OCI-M1 (cell line): ENCODE data around the gene DNAH8.

ENCODE experiments used
- DNase-seq: peaks from one replicate; lab custom pipeline; 2025; lab: John Stamatoyannopoulos, UW

The DNAH8 gene

DNA sequence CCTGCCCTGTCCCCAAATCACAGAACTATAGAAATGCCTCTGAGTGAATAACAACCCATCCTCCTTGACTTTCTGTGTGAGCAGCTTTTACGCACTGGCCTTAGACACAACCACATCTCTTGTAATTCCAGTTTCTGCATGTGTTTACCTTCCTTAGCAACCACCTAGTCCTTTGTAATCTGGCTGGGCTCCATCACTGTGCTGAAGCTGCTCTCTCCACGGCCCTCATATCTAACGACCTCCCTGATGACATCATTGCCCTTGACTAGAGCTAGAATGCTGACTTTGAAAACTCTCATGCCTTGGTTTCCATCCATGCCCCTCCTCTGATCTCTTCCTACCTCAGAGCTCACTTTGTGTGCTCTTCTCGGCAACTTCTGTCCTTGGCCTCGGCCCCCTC is 303.0 kb downstream of the DNAH8 start:
- no peak for DNase-seq

DNA sequence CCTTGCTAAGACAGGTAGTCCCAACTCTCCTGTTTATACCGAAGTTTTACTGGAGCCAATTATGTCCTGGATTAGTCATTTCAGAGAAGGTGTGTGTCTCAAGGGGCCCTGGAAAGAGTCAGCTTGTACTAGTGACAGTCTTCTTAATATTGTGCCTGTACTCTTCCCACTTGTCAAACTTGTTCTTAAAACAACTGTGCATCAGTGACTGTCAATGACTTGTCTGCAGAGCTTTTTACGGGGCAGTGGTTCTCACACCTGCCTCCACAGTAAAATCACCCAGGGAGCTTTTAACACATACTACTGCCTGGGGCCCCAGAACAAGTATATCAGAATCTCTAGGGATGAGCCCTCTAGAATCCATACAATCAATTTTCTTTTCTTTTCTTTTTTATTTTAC is 305.0 kb downstream of the DNAH8 start:
- DNase-seq, result no peak

DNA sequence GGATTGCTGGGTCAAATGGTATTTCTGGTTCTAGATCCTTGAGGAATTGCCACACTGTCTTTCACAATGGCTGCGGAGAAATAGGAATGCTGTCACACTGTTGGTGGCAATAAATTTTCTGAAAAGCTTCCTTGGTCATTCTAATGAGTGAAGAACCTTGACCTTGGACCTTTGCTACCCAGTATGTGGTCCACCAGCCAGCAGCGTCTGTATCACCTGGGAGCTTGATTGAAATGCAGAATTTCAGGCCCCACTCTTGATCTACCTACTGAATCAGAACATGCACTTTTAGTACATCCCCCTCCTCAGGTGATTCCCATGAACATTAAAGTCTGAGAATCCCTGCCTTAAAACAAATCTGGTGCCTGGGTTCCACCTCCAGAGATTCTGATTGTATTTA is 305.9 kb downstream of the DNAH8 start:
- DNase-seq, result no peak

DNA sequence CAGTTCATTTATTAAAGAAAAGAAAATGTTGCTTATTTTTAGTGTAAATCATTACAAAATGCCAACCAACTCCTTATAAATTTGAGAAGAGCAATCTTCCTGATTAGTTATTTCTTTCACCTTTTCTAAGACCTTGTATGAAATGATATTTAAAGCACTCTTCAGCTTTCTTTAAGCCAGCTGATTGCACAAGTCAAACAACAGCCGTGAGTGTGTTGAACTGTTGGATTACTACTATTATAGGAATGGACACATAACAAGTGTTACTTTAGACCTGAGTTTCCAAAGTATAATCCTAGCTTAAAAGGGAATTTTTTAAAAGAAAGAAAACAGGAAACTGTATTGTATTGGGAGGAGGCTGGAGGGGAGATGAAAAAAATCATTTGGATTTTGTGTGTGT is 306.7 kb downstream of the DNAH8 start:
- DNase-seq, result no peak

DNA sequence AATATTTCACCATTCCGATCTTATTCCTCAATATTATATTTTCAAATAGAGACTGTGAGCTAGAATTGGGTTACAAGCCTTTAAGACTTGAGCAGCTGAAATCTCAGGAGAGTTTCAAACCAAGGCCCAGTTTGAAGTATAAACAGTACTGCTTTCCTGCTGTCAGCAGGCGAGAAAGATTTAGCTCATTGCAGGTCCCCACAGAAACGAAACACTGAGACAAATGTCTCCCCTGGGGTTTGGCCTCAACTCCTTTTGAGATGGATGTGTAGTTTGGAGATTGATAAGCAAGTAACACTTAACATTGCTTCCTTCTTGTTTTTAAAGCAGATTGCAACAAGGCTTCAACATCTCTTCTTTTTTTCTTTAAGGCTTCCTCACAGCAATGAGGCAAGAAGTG is 311.1 kb downstream of the DNAH8 start:
- no peak for DNase-seq

DNA sequence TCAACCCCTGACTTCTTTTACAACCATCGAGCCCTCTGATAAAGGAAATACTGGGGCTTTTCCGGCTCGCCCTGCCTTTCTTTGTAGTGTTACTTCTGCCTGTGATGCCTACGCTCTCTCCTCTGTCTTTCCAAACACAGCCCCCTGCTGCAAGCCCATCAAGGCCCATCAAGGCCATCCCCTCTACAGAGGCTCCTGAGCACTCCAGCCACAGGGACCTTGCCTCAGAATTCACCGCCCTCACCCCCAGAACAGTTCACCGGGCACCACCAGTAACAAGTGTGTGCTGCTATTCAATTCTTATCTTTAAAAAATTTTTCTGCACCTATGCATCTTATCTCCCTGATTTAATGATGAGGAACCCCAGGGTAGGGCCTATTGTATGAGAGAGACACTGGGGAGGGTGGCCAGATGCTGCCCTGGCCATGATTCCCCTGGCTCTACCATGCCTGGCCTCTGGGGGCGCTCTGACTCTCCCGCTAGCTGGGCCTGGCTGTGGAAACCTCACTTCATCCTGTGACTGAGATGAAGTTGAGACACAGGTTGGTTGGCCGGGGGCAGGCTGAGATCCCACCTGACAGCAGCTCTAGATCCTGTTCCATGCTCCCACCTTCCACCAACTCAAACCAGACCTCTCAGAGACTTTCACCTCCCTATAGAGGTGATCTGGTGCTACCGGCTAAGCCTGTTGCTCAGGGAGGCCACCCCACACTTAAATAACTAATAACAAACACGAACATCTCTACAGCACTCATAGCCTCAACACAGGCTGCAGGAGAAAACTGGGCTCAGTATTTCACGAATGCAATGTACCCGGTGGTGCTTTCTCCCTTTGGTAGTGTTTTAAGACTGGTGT is 314.3 kb downstream of the DNAH8 start:
- peak; percentile 67 for DNase-seq

DNA sequence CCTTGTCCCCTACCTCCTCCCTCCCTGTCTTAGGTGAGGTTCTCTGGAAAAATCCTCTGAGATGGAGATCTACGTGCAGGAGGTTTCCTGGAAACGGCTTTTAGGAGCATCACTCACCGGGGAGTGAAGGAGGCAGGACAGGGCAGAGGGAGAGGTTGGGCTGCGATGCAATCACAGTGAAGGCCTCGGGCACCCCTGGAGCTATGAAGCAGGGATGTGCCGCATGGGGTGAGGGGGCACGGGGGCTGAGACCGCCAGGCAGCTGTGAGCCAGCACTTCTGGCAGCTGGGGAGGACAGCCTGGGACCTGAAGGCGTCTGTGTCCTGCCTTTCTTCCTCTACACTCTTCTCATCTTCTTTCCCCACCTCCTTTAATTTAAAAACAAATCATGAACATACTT is 320.6 kb downstream of the DNAH8 start:
- DNase-seq, result no peak

DNA sequence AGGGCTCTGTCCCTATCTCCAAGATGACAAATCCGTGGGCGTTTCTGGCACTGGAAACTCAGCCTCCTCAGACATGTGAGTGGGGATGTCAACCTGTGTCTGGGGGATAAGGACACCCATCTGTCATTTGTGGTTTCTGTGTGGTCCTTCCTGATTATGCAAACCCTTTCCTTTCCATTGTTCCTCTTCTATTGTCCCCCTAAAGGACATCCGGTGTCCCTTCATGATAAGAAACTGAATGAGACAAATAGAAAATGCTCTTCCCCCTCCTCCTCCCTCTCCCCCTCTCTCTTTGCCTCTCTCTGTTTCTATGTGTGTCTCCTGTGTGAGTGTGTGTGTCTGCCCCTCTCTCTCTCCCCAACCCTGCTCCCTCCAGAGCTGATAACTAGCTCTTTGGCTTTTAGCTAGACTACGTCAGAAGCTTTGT is 322.0 kb downstream of the DNAH8 start:
- DNase-seq, result peak; percentile 94

DNA sequence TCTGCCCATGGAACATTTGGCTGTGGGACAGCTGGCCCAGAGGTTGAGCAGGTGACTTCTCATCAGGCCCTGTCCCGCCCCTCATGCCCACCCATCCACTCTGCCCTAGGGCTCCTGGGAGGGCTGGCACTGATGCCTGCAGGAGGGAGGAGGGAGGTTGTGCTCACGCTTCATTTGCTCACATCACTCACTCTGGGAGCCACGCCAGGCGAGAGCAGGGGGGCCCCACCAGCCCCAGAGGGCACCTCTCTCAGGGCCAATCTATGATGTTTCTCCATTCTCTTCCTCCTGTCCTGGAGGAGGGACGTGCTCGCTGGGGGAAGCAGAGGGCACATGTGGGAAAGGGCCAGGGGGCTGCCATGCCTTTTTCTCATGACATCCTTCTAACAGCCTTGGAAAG is 322.6 kb downstream of the DNAH8 start:
- DNase-seq, result no peak

DNA sequence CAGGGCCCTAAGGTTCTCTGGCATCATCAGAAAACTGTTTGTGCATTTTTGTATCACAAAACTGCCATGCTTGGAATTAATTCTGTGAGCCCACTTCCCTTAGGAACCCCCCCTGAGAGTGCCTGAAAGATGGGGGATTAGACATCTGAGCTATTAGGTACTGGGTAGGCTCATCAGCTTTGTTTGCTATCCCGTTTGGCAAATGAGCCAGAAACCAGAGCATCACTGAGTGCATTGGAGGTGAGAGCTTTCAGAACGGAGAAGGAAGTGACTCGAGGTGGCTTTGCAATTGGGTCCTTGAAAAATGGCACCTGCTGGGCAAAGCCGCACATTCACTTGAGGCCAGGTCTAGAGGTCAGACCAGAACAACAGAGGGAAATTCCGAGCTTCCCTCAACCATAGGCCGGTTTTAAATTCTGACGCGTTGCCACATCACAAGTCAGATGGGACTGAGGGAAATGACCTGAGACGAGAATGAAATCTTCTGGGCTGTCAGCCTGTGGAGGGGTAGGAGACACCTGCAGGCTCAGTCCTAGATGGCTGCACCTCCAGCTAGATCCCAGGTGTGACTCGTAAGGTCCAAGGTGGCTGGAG is 325.1 kb downstream of the DNAH8 start:
- no peak for DNase-seq

DNA sequence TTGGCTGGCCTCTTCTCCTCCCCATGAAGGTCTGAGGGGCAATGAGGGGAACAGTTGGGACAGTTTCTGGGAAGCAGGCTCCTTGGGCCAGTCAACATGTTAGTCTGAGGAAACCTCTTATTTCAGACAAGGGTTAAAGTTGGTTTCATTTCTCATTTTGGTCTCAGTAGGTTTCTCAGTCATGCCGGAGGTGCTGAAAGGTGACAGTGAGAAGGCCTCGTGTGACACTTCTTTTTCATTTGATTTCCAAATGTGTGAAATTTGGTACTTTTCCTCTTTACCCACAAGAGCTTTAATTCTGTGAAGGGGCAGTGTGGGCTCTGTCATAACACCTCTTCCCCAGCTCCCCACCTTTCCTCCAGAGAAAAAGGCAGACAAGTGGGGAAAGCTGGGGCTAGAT is 326.0 kb downstream of the DNAH8 start:
- DNase-seq, result no peak

DNA sequence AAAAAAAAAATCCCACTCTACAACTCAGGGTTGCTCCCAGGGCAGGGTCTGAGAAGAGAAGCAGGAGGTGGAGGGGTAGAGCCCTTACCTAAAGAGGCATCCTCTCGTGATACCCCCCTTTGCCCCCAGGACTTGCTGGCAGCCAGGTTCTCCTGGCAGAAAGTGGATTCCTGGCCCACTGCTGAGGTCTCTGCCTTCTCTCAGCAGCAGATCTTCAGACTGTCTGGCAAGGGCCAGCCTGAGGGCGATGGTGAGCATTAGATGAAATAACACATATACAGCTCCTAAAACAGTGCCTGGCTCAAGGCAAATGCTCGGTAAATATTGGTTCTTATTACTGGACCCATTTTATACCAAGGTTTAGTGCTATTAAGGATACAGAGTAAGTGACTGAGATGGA is 328.7 kb downstream of the DNAH8 start:
- no peak for DNase-seq

DNA sequence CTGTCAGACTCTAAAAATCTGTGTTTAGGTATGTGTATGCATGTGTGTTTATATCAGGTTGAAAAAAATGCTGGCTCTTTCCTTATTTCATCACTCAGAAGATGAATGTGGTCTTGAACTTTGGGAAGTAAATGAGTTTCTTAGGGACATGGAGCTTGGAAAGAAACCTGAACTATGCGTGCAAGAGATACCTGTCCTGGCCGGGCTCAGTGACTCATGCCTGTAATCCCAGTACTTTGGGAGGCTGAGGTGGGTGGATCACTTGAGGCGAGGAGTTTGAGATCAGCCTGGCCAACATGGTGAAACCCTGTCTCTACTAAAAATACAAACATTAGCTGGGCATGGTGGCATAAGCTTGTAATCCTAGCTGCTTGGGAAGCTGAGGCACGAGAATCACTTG is 329.1 kb downstream of the DNAH8 start:
- DNase-seq, result no peak

DNA sequence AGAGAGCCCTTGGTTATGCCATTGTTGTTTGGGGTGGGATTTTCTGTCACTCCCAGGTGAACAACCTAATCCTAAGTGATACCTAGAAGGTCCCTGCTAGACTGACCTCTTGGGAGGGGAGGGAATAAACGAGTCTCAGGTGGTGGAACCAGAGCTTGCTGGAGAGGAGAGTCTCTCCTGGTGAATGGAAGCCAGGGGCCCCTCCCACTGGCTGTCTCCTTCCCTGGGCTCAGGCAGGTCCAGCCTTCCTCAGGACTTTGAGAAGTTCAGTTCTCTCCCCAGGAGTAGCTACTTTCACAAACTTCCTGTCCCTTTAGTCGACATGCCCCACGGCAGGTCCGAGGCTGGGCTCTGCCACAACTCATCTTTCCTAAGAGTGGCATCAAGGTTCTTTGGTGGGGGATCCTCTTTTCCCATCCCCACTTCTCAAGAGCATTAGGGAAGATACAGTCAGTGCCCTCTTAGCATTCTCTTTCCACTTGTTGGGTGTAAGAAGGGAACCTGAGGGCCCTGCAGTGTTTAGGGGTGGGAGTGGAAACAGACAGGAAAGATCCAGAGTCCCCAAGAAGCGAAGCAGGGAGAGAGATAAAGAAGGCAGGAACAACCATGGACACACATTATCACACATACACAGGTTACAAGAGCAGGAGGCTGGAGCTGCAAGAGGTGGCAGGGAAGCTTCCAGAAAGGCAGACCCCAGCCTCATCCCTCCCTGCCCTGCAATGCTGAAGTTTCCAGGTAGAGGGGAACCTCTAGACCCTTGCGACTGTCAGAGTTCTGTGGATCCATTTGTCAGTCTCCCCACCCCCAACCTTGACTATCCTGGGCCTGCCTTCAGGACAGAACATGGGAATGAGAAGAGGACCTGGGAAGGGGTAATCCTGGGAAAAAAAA is 332.6 kb downstream of the DNAH8 start:
- no peak for DNase-seq

DNA sequence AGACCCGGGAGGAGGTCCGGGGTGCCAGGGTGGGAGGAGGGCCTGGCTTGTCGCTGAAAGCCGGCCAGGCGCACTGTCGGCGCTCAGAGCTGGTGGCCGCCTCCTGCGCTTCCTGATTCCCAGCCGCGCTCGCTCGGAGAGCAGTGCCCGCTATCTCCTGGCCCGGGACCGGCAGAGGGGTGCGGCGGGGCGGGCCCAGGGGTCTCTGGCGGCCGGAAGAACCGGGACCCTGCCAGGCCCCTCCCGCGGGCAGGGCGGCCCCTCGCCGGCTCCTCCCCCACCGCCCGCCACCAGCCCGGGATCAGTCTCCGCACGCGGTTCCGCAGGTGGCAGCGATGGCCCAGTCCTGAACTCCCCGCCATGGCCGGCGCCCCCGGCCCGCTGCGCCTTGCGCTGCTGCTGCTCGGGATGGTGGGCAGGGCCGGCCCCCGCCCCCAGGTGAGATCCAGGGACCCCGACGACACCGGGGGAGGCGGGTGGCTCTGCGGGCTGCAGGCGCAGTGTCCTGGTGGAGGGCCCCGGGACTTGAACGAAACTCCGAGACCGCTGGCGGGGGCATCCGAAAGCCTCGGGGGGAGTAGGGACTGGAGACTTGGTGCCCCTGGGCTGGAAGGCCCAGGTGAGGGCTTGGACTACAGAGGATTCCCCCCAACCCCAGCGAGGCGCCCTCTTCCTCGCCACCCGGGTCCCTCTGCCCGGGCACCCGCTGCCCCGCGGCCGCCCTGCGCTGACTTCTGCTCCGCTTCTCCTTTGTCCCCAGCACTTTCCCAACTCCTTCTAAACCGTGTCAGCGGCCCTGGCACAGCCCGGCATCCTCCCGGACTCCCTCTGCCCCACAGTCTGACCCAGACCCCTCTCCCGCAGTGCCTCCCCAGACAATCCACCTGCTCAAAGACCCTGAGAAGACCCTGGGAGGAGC is 333.6 kb downstream of the DNAH8 start, which contains the start of gene GLP1R:
TSS of gene GLP1R (plus strand) at position 301 of the 919 bp plus-strand sequence. CDS start at position 361, 60 bp downstream.
- no peak for DNase-seq

DNA sequence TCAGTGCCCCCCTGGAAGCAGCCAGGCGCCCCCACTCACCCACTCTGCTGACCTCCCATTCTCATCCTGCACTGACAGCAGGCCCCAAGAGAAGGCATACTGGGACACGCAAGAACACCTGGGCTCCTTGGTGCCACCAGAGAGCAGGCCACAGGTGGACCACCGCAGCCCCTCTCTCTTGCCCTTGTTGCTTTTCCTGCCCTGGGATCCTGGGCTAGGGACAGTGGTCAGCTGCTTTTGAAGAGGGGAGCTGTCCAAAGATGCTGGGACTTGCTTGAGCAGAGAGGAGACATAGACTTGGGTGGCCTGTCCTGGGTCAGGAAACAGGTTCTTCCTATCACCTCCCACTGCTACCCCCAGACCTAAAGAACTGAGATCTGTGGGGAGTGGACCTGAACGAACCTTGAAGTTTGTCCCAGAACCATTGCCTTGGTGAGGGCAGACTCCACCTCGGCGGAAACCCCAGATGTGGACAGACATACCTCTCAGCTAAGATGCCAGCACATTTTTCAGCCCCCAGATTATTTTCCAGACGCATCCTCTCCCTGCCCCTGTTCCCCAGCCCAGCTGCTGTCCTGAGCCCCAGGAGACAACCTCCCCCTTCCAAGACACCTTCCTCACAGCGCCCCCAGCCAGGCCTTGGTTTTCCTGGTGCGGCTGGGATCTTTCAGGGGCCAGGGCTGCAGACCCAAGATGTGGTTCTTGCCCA is 334.6 kb downstream of the DNAH8 start:
- no peak for DNase-seq

DNA sequence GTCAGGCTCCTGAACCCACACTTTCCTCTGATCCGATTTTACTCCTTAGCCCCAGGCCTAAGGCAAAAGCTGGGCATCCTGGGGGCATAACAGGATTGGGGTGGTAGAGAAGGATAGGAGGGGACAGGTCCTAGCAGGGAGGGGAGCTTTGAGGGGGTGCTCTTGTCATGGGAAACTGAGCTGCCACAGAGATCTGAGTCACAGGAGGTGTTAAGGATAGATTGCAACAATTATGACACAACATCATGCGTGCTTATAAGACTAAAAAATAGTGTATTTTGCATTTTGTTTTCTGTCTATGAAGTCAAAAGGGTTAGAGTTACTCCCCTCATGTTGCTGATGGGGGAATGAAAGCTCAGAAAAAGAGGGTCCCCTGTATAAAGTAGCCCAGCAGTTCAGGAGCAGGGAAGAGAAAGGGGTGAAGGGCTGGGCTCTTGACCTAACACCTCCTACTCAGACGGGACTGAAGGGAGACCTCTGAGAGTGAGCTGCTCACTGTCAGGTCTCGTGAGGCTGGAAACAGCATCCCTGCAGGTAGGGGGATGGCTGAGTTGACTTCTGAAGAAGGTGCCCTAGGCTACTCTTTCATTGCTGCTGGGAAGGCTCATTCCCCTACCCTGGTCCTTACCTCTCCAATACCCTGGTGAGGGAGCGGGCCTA is 335.5 kb downstream of the DNAH8 start:
- DNase-seq, result no peak

DNA sequence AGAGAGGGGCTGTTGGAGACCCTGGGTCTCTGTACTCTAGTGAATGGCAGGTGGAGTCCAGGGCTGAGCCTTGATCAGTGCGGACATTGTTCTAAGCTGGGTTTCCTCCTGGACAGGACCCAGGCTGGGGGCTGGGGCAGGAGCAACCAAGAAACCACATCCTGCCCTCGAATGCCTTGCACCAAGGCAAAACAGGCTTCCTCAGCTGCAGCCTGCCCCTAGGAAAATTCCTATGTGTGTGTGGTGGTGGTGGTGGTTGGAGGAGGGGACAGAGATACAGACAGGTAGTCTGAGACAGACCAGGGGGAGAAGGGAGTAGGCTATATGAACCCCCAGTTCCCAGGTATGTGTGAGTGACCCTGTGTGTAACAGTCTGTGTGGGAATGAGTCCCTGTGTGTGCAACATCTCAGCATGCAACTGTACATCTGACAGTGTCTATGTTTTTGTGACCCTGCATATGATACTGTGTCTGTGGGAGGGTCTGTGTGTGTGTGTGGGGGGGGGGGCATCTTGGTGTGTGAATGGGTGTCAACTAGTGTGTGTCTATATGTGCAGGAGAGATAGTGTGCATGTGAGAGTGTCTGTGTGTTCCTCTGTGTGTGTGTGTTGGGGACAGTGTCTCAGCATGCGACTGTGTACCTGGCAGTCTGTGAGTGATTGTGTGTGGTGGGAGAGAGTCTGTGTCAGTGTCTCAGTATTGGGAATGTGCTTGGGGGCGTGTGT is 336.4 kb downstream of the DNAH8 start:
- DNase-seq, result peak; percentile 41

DNA sequence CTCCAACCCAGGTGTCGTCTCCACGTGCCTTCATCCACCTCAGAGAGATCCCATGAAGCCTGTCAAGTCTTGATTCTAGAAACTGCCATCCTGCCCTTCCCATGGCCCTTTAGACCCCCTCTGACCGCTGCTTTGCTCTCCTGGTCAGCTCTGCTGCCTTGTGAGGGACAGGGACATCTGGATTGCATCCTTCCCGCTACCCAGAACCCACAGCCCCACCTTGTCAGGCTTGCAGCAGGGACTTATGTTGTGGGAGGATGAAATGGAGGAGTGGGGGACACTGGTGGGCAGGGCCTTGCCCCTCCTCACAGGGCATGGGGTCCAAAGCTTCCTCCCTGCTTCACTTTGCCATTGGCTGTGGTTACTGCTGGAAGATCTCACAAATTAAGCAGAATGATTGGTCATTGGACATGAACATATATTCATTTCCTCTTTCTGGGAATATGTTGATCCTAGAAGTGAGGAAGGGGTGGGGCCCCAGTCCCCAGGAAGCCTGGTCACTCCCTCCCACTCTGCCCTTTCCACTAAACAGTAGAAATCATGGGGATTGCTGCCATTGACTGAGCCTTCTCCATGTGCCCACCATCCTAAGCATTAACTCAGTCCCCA is 338.0 kb downstream of the DNAH8 start:
- DNase-seq, result peak; percentile 46
